ENCODE results near the gene FLNB. TPM values are rescaled to one million over a fixed set of nuclear protein-coding genes. Genes with fewer than 3 reads are reported as not detected.

Gene FLNB
- total RNA-seq, 3 donors from 2014 or later (not counting 1 experiment from before 2014, with no cell fraction given), result 24.6 to 30.8 (median 26.6) TPM

DNA sequence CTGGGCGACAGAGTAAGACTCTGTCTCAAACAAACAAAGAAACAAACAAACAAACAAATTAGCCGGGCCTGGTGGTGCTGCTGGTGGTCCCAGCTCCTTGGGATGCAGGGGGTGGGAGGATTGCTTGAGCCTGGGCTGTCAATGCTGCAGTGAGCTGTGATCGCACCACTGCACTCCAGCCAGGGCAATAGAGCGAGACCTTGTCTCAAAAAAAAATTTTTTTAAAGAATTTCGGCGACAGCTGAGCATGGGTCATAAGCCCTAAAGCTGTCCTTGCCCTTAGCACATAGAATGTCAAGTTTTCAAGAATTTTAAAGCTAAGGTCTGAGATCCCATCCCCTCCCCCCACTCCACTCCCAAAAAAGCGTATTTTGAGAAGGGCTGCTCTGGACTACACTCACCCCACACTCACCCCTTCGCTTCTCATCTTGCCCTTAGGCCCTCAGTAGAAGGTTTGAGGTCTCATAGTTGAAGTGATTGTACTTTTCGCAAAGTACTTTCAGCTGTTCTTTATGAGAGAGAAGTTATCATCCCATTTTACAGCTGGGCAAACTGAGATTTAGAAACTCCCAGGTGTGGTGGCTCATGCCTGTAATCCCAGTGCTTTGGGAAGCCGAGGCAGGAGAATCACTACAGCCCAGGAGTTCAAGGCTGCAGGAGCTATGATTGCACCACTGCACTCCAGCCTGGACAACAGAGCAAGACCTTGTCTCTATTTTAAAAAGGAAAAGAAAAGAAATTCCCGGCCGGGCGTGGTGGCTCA, 34.3 kb upstream of the FLNB start:
- Histone ChIP-seq H3K4me1 (ENCODE audit: control insufficient read depth, insufficient read depth, low read length) (no peaks in the 10 kb centered on the region), H3K36me3 (ENCODE audit: control insufficient read depth, insufficient read depth, low read length) (no peaks in the 10 kb centered on the region), H3K27me3 (ENCODE audit: control insufficient read depth, insufficient read depth, low read length) (no peaks in the 10 kb centered on the region), H3K27ac (ENCODE audit: low read length) (no peak overlapping the region), H3K9me3 (ENCODE audit: control insufficient read depth, insufficient read depth, low read length) (no peaks in the 10 kb centered on the region), H3K4me3 (ENCODE audit: low read length) (no peak overlapping the region)
- DNase-seq (no peak), ATAC-seq (no peak)
- intact Hi-C loops (cut with micrococcal nuclease), result no loop called here
- Mint-ChIP-seq H3K9me3 (no peaks in the 10 kb centered on the region), H3K27me3 (ENCODE audit: low read depth in 2 of 2) (no peaks in the 10 kb centered on the region), H3K36me3 (no peaks in the 10 kb centered on the region), H3K4me1 (peaks cover 0 to 10% of the 10 kb centered on the region in 2 donors), H3K27ac (no peak overlapping the region), H3K4me3 (no peak overlapping the region)
- 94% methylated on average over 12 of the region's 13 CpGs for WGBS (ENCODE audit: insufficient coverage)
- TF ChIP-seq, protein P1, sequence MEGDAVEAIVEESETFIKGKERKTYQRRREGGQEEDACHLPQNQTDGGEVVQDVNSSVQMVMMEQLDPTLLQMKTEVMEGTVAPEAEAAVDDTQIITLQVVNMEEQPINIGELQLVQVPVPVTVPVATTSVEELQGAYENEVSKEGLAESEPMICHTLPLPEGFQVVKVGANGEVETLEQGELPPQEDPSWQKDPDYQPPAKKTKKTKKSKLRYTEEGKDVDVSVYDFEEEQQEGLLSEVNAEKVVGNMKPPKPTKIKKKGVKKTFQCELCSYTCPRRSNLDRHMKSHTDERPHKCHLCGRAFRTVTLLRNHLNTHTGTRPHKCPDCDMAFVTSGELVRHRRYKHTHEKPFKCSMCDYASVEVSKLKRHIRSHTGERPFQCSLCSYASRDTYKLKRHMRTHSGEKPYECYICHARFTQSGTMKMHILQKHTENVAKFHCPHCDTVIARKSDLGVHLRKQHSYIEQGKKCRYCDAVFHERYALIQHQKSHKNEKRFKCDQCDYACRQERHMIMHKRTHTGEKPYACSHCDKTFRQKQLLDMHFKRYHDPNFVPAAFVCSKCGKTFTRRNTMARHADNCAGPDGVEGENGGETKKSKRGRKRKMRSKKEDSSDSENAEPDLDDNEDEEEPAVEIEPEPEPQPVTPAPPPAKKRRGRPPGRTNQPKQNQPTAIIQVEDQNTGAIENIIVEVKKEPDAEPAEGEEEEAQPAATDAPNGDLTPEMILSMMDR (IDR thresholded peaks at IDR 0.05), result no peak

DNA sequence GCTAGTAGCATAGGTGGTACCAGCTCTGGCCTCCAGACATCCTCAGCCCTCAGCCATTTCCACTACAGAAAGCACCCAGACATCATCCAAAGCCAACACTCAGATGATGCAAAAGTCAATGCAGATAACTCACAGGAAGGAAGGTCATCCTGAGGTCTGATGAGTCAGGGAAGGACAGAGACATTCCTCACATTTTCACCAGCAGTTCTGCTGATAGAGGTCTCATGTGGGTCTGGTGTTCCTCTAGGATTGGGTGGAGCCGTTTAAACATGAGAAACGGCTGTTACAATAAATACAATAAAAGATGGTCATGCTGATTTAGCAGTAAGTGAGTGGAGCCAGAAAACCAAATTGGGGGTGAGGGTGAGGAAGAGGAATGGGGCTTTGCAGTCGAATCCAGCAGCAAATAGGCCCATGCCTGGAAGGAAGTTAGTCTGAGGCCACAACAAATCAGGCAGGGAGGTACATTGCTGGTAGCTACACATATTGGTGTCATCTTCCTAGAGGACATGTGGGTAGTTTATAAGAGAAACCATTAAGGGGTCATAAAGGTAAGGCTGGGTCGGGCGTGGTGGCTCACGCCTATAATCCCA, 33.3 kb upstream of the FLNB start:
- no peaks in the 10 kb centered on the region for H3K36me3 ChIP-seq (ENCODE audit: control insufficient read depth, insufficient read depth, low read length)
- intact Hi-C loops (cut with micrococcal nuclease), result no loop called here
- no peak overlapping the region for H3K4me3 ChIP-seq (ENCODE audit: low read length)
- no peaks in the 10 kb centered on the region for H3K9me3 Mint-ChIP-seq
- TF ChIP-seq, protein P1 (IDR thresholded peaks at IDR 0.05), result no peak
- no peaks in the 10 kb centered on the region for H3K4me1 ChIP-seq (ENCODE audit: control insufficient read depth, insufficient read depth, low read length)
- H3K27ac Mint-ChIP-seq, result no peak overlapping the region
- DNase-seq, result no peak
- no peaks in the 10 kb centered on the region for H3K27me3 ChIP-seq (ENCODE audit: control insufficient read depth, insufficient read depth, low read length)
- ATAC-seq, result no peak
- WGBS (ENCODE audit: insufficient coverage), result 87% methylated on average over 6 of the region's 6 CpGs
- no peaks in the 10 kb centered on the region for H3K27me3 Mint-ChIP-seq (ENCODE audit: low read depth in 2 of 2)
- H3K36me3 Mint-ChIP-seq, result no peaks in the 10 kb centered on the region
- no peaks in the 10 kb centered on the region for H3K9me3 ChIP-seq (ENCODE audit: control insufficient read depth, insufficient read depth, low read length)
- no peak overlapping the region for H3K27ac ChIP-seq (ENCODE audit: low read length)
- no peak overlapping the region for H3K4me3 Mint-ChIP-seq
- peaks cover 0 to 10% of the 10 kb centered on the region in 2 donors for H3K4me1 Mint-ChIP-seq

DNA sequence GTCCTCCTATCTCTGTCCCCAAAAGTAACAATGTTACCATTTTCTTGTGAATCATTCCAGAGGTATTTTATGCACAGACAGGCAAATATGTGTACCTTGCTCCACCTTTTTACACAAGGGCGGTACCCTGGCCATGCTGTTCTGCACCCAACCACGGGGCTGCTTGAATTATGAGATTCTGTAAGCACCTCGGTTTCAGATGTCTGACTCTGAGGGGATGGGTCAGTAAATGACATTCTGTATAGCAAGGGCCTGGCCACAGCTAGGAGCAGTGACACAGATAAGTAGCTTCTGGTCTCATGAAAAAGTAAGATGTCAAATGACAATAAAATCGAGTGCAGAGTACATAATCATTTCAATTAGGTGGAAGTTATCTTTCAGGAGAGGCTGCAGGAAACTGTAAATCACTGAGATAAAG, 30.4 kb upstream of the FLNB start:
- Mint-ChIP-seq H3K9me3 (no peaks in the 10 kb centered on the region), H3K36me3 (no peaks in the 10 kb centered on the region), H3K27ac (peak overlapping the region in 1 of 2 donors; percentile 54), H3K27me3 (ENCODE audit: low read depth in 2 of 2) (no peaks in the 10 kb centered on the region), H3K4me3 (no peak overlapping the region), H3K4me1 (peaks cover 0 to 5% of the 10 kb centered on the region in 2 donors)
- Histone ChIP-seq H3K4me3 (ENCODE audit: low read length) (no peak overlapping the region), H3K9me3 (ENCODE audit: control insufficient read depth, insufficient read depth, low read length) (no peaks in the 10 kb centered on the region), H3K27ac (ENCODE audit: low read length) (no peak overlapping the region), H3K4me1 (ENCODE audit: control insufficient read depth, insufficient read depth, low read length) (peaks cover 6% of the 10 kb centered on the region), H3K27me3 (ENCODE audit: control insufficient read depth, insufficient read depth, low read length) (no peaks in the 10 kb centered on the region), H3K36me3 (ENCODE audit: control insufficient read depth, insufficient read depth, low read length) (no peaks in the 10 kb centered on the region)
- 60% methylated on average over 4 of the region's 4 CpGs for WGBS (ENCODE audit: insufficient coverage)
- TF ChIP-seq, protein P1 (IDR thresholded peaks at IDR 0.05), result no peak
- intact Hi-C loops (cut with micrococcal nuclease), result no loop called here
- no peak for ATAC-seq
- DNase-seq, result no peak
